SK-N-SH (cell line): ENCODE results near the gene PLEKHA8. TPM values are rescaled to one million over a fixed set of nuclear protein-coding genes. Genes with fewer than 3 reads are reported as not detected.

Experiments
- CTCF ChIA-PET: fragments of 300-600, 350-600 bp; formaldehyde crosslinking; extraction: SDS; loops from one replicate; lab custom pipeline; 2021; lab: Yijun Ruan, JAX
- POLR2A ChIA-PET: fragments of 350-600 bp; sonication (Branson Sonifier 250); formaldehyde crosslinking; extraction: SDS; loops from one replicate; lab custom pipeline; 2020; ENCODE audit warnings: antibody characterized with exemption, inconsistent platforms; lab: Yijun Ruan, JAX
- DNase-seq: peaks from one replicate; pipeline ENCODE4 v3.0.0; 2012
- H2AFZ ChIP-seq: fragments of 200-600 bp; sonication (generic); 2 replicates; pipeline ENCODE4 v1.8.1; 2016; ENCODE audit warnings: antibody characterized with exemption, mild to moderate bottlenecking, low read depth
- H3F3A ChIP-seq: fragments of 200-600 bp; sonication (generic); replicated peaks from 2 replicates; pipeline ENCODE3; 2016; ENCODE audit warnings: antibody characterized with exemption, mild to moderate bottlenecking; ENCODE audit not compliant: insufficient read depth
- H3K27ac ChIP-seq, 2 experiments: fragments of 200-500 bp in 1 of 2; fragments of 200-600 bp in 1 of 2; sonication (Bioruptor generic) in 1 of 2; sonication (generic), shearing (Covaris generic) in 1 of 2; 2 replicates each; pipeline versions ENCODE4 v1.5.1 to v1.6.1; 2014 to 2016; ENCODE audit warnings: low read depth in 2 of 2, inconsistent platforms in 1 of 2, low read length in 1 of 2, mild to moderate bottlenecking in 1 of 2, mixed read lengths in 1 of 2
- H3K27me3 ChIP-seq: fragments of 200-600 bp; sonication (generic), shearing (Covaris generic); 2 replicates; pipeline ENCODE4 v1.6.1; 2016; ENCODE audit warnings: mixed run types; ENCODE audit not compliant: insufficient read depth
- H3K36me3 ChIP-seq, 2 experiments: fragments of 200-500 bp in 1 of 2; fragments of 200-600 bp in 1 of 2; sonication (Bioruptor generic) in 1 of 2; sonication (generic) in 1 of 2; replicated peaks in 1 of 2; 2 replicates each; pipeline versions ENCODE3 to v1.5.1; 2014 to 2016; ENCODE audit warnings: low read length in 1 of 2, mild to moderate bottlenecking in 1 of 2; ENCODE audit not compliant: insufficient read depth in 2 of 2, control insufficient read depth in 1 of 2
- H3K4me1 ChIP-seq, 2 experiments: fragments of 200-500 bp in 1 of 2; fragments of 200-600 bp in 1 of 2; sonication (Bioruptor generic) in 1 of 2; sonication (generic), shearing (Covaris generic) in 1 of 2; 2 replicates each; pipeline versions ENCODE4 v1.5.1 to v1.6.1; 2014 to 2016; ENCODE audit warnings: low read depth in 1 of 2, low read length in 1 of 2, mixed run types in 1 of 2; ENCODE audit not compliant: insufficient read depth in 2 of 2, control insufficient read depth in 1 of 2
- H3K4me2 ChIP-seq: fragments of 200-600 bp; sonication (generic), shearing (Covaris generic); 2 replicates; pipeline ENCODE4 v1.6.1; 2017; ENCODE audit warnings: mixed run types
- H3K4me3 ChIP-seq, 2 experiments: fragments of 200-500 bp in 1 of 2; fragments of 200-600 bp in 1 of 2; sonication (Bioruptor generic) in 1 of 2; sonication (generic), shearing (Covaris generic) in 1 of 2; 2 replicates each; pipeline versions ENCODE4 v1.5.1 to v1.8.1; 2014 to 2016; ENCODE audit warnings: low read depth in 2 of 2, inconsistent platforms in 1 of 2, low read length in 1 of 2, mild to moderate bottlenecking in 1 of 2, mixed read lengths in 1 of 2, moderate library complexity in 1 of 2
- H3K79me2 ChIP-seq: fragments of 200-600 bp; sonication (generic); 2 replicates; pipeline ENCODE4 v1.8.1; 2017; ENCODE audit warnings: mild to moderate bottlenecking; ENCODE audit not compliant: insufficient read depth
- H3K9ac ChIP-seq: fragments of 200-600 bp; sonication (generic); 2 replicates; pipeline ENCODE4 v1.6.1; 2017; ENCODE audit warnings: mixed run types
- H3K9me2 ChIP-seq: fragments of 200-600 bp; sonication (generic); 2 replicates; pipeline ENCODE4 v1.6.1; 2017; ENCODE audit warnings: mixed run types
- H3K9me3 ChIP-seq: fragments of 200-600 bp; sonication (generic); 2 replicates; pipeline ENCODE4 v1.6.1; 2017; ENCODE audit warnings: mixed run types, mild to moderate bottlenecking, moderate library complexity
- H4K20me1 ChIP-seq: fragments of 200-600 bp; sonication (generic); 2 replicates; pipeline ENCODE4 v1.6.1; 2017; ENCODE audit warnings: mild to moderate bottlenecking, mixed run types; ENCODE audit not compliant: insufficient read depth
- CHD2 ChIP-seq: fragments of 150-350 bp; IDR thresholded peaks from 2 replicates; pipeline ENCODE4 v1.6.1; 2018; ENCODE audit warnings: low read length; ENCODE audit not compliant: partially characterized antibody
- CTCF ChIP-seq: fragments of 200-600 bp; sonication (generic); IDR thresholded peaks from 2 replicates; pipeline ENCODE4 v1.6.1; 2017; ENCODE audit warnings: antibody characterized with exemption, mild to moderate bottlenecking, moderate library complexity
- ELF1 ChIP-seq: IDR thresholded peaks from 2 replicates; pipeline ENCODE4 v1.4.0; 2012
- FOSL2 ChIP-seq: IDR thresholded peaks from 2 replicates; pipeline ENCODE4 v1.4.0; 2012; ENCODE audit warnings: low read depth, mild to moderate bottlenecking, moderate library complexity, borderline replicate concordance
- FOXJ3 ChIP-seq: sonication (generic); formaldehyde crosslinking; IDR thresholded peaks from 2 replicates; pipeline ENCODE4 v1.5.1; 2020; ENCODE audit warnings: mild to moderate bottlenecking, missing genetic modification reagents
- FOXM1 ChIP-seq: IDR thresholded peaks from 2 replicates; pipeline ENCODE4 v1.4.0; 2012; ENCODE audit warnings: low read depth, mild to moderate bottlenecking
- GABPA ChIP-seq: IDR thresholded peaks from 2 replicates; pipeline ENCODE4 v1.4.0; 2012; ENCODE audit warnings: low read depth, mild to moderate bottlenecking
- GATA2 ChIP-seq: sonication (generic); formaldehyde crosslinking; IDR thresholded peaks from 2 replicates; pipeline ENCODE4 v1.5.0; 2020; ENCODE audit warnings: mild to moderate bottlenecking, missing genetic modification reagents
- IRF3 ChIP-seq: fragments of 150-350 bp; IDR thresholded peaks from 2 replicates; pipeline ENCODE4 v1.6.1; 2016; ENCODE audit warnings: mild to moderate bottlenecking, low read depth, low read length
- JUND ChIP-seq: IDR thresholded peaks from 2 replicates; pipeline ENCODE4 v1.4.0; 2012
- MEF2A ChIP-seq: IDR thresholded peaks from 2 replicates; pipeline ENCODE4 v1.4.0; 2012; ENCODE audit warnings: low read depth, borderline replicate concordance
- NFIC ChIP-seq: IDR thresholded peaks from 2 replicates; pipeline ENCODE4 v1.4.0; 2012; ENCODE audit warnings: borderline replicate concordance
- POLR2AphosphoS5 ChIP-seq: IDR thresholded peaks from 2 replicates; pipeline ENCODE4 v1.6.1; 2012; ENCODE audit warnings: low read depth, low read length
- RFX5 ChIP-seq: IDR thresholded peaks from 2 replicates; pipeline ENCODE4 v1.6.1; 2012; ENCODE audit warnings: mild to moderate bottlenecking, improper control_type of control experiment, low read length
- RXRA ChIP-seq: IDR thresholded peaks from 2 replicates; pipeline ENCODE4 v1.4.0; 2012; ENCODE audit warnings: low read depth, mild to moderate bottlenecking, borderline replicate concordance
- SIN3A ChIP-seq: IDR thresholded peaks from 2 replicates; pipeline ENCODE4 v1.6.1; 2012; ENCODE audit warnings: low read depth, mild to moderate bottlenecking, low read length, moderate library complexity, borderline replicate concordance
- SMC3 ChIP-seq: IDR thresholded peaks from 2 replicates; pipeline ENCODE4 v1.6.1; 2012; ENCODE audit warnings: low read depth, low read length, improper control_type of control experiment
- TAF1 ChIP-seq: IDR thresholded peaks from 2 replicates; pipeline ENCODE4 v1.6.1; 2012; ENCODE audit warnings: low read depth, mild to moderate bottlenecking, low read length, moderate library complexity, borderline replicate concordance
- TEAD4 ChIP-seq: IDR thresholded peaks from 2 replicates; pipeline ENCODE4 v1.4.0; 2012; ENCODE audit warnings: mild to moderate bottlenecking, borderline replicate concordance; ENCODE audit not compliant: insufficient read depth
- USF2 ChIP-seq: fragments of 150-350 bp; IDR thresholded peaks from 2 replicates; pipeline ENCODE4 v1.6.1; 2017; ENCODE audit warnings: antibody characterized with exemption, low read length, low read depth, borderline replicate concordance
- WGBS: methylation state at CpG from one replicate; pipeline ENCODE4 v1.1.6; 2017; ENCODE audit warnings: low lambda C conversion rate; 5-methylcytosine and 5-hydroxymethylcytosine counted together
- polyA plus RNA-seq, 3 experiments: library from polyadenylated mRNA; depleted of rRNA; stranded (reverse); fragments of >200 nt; gene quantifications; 2 replicates each; pipeline ENCODE4 v1.2.3, GENCODE V29; 2012

The PLEKHA8 gene
- polyA plus RNA-seq, 1 of the 3 experiments (the other 2 are of a cell fraction) = 4.9 TPM

- Histone ChIP-seq H3K27me3 (no peaks in the 10 kb centered on the region), H3K9ac (no peak overlapping the region), H3K4me1 (peaks cover 0 to 4% of the 10 kb centered on the region in 2 experiments; a peak in 2 of 4 replicates), H3K79me2 (no peaks in the 10 kb centered on the region), H3K27ac (no peak overlapping the region), H3K36me3 (peaks cover 14 to 68% of the 10 kb centered on the region in 2 experiments), H3K9me2 (no peaks in the 10 kb centered on the region), H3F3A (no peaks in the 10 kb centered on the region), H2AFZ (no peak overlapping the region), H3K9me3 (no peaks in the 10 kb centered on the region), H4K20me1 (no peaks in the 10 kb centered on the region; the same call in 1 of the 2 replicates), H3K4me2 (no peak overlapping the region), H3K4me3 (no peak overlapping the region)
- WGBS = 98% methylated on average over 3 of the region's 3 CpGs
- POLR2A ChIA-PET = no interaction called here
- TF ChIP-seq FOXM1 = no peak
- CTCF ChIA-PET = interaction anchor here (0.8 to 13.9 kb wide), 2 partner anchors 16 to 31 kb away, joined by 3 to 155 read pairs; no protein-coding TSS in a partner anchor
- DNase-seq = no peak
Observed at GRCh38 chr7:30078280-30078679, 50.1 kb downstream of the PLEKHA8 start.

- no peak overlapping the region for H3K9ac ChIP-seq
- no peak overlapping the region for H3K4me3 ChIP-seq
- H3K9me2 ChIP-seq = no peaks in the 10 kb centered on the region
- no peak overlapping the region for H2AFZ ChIP-seq
- no peak for DNase-seq
- H3K4me1 ChIP-seq = peaks cover 0 to 4% of the 10 kb centered on the region in 2 experiments; a peak in 2 of 4 replicates
- TF ChIP-seq CTCF = no peak
- no peak for TF ChIP-seq POLR2AphosphoS5
- TF ChIP-seq GABPA = no peak
- TF ChIP-seq RFX5 = no peak
- no peak for TF ChIP-seq GATA2
- TF ChIP-seq, all 33 proteins: peak for 0
- ChIA-PET POLR2A (no interaction called here), CTCF (interaction anchor here (1.1 to 13.9 kb wide), 3 partner anchors 18 to 201 kb away, joined by 4 to 155 read pairs (median 5); no protein-coding TSS in a partner anchor)
- Histone ChIP-seq H3K79me2 (no peaks in the 10 kb centered on the region), H3K4me2 (no peak overlapping the region), H3K9me3 (no peaks in the 10 kb centered on the region), H3K27me3 (no peaks in the 10 kb centered on the region), H3K27ac (no peak overlapping the region), H3F3A (no peaks in the 10 kb centered on the region), H4K20me1 (no peaks in the 10 kb centered on the region; the same call in 1 of the 2 replicates), H3K36me3 (peaks cover 14 to 79% of the 10 kb centered on the region in 2 experiments)
- WGBS = 93% methylated on average over 2 of the region's 2 CpGs
Observed at GRCh38 chr7:30079880-30080279, 51.7 kb downstream of the PLEKHA8 start.

- DNase-seq = no peak
- H3K4me1 ChIP-seq = peaks cover 0 to 4% of the 10 kb centered on the region in 2 experiments; a peak in 2 of 4 replicates
- H3K36me3 ChIP-seq = peaks cover 14 to 73% of the 10 kb centered on the region in 2 experiments
- H3K27me3 ChIP-seq = no peaks in the 10 kb centered on the region
- H3K4me3 ChIP-seq = no peak overlapping the region
- H3K79me2 ChIP-seq = no peaks in the 10 kb centered on the region
- H3K9ac ChIP-seq = no peak overlapping the region
- H3K9me2 ChIP-seq = no peaks in the 10 kb centered on the region
- no peak overlapping the region for H2AFZ ChIP-seq
- POLR2A ChIA-PET = no interaction called here
- no peaks in the 10 kb centered on the region for H3F3A ChIP-seq
- H3K9me3 ChIP-seq = no peaks in the 10 kb centered on the region
- no peak overlapping the region for H3K4me2 ChIP-seq
- H3K27ac ChIP-seq = no peak overlapping the region
- no peaks in the 10 kb centered on the region for H4K20me1 ChIP-seq
- 94% methylated on average over 3 of the region's 3 CpGs for WGBS
- CTCF ChIA-PET = interaction anchor here (1.0 to 13.9 kb wide), 3 partner anchors 19 to 202 kb away, joined by 4 to 155 read pairs (median 5); no protein-coding TSS in a partner anchor
- no peak for TF ChIP-seq IRF3
- TF ChIP-seq TEAD4 = no peak
- TF ChIP-seq MEF2A = no peak
- no peak for TF ChIP-seq TAF1
- TF ChIP-seq USF2 = no peak
- TF ChIP-seq RXRA = no peak
- TF ChIP-seq CHD2 = no peak
- no peak for TF ChIP-seq JUND
- TF ChIP-seq ELF1 = no peak
- TF ChIP-seq FOSL2 = no peak
- TF ChIP-seq SMC3 = no peak
- TF ChIP-seq SIN3A = no peak
- no peak for TF ChIP-seq GABPA
- TF ChIP-seq NFIC = no peak
- no peak for TF ChIP-seq FOXJ3
Observed at GRCh38 chr7:30080818-30081217, 52.6 kb downstream of the PLEKHA8 start.
